Testis (tissue), 3 donors: ENCODE measurements around the gene MRPL20. TPM values are rescaled to one million over a fixed set of nuclear protein-coding genes. Genes with fewer than 3 reads are reported as not detected.
"Not testable (repeated sequence)": the region's sequence is repeated elsewhere in the genome, so short reads cannot be mapped to it uniquely, and the experiment has no call there.

Experiments
- DNase-seq: peaks from one replicate; pipeline ENCODE4 v3.0.0-alpha.2; 2019
- H3K27ac ChIP-seq, 2 donors: fragments of 200-600 bp; sonication (generic); one replicate each; pipeline ENCODE4 v1.5.1; 2019
- H3K27me3 ChIP-seq: fragments of 200-600 bp; sonication (generic); one replicate; pipeline ENCODE4 v1.5.1; 2019
- H3K36me3 ChIP-seq: fragments of 200-600 bp; sonication (generic); one replicate; pipeline ENCODE4 v1.5.1; 2017; ENCODE audit warnings: low read depth; ENCODE audit errors: missing control alignments
- H3K4me1 ChIP-seq: fragments of 200-600 bp; sonication (generic); one replicate; pipeline ENCODE4 v1.5.1; 2019
- H3K4me3 ChIP-seq, 2 donors: fragments of 200-600 bp; sonication (generic); one replicate each; pipeline ENCODE4 v1.5.1; 2017 to 2019
- H3K9me3 ChIP-seq: fragments of 200-600 bp; sonication (generic); one replicate; pipeline ENCODE4 v1.5.1; 2017
- CTCF ChIP-seq, 3 experiments: fragments of 450-650 bp in 2 of 3; fragments of 200-600 bp in 1 of 3; sonication (generic) in 1 of 3; IDR thresholded peaks; one replicate each; pipeline ENCODE4 v1.5.1; 2016 to 2019; ENCODE audit warnings: antibody characterized with exemption in 3 of 3, mild to moderate bottlenecking in 2 of 3, moderate library complexity in 1 of 3
- POLR2A ChIP-seq: fragments of 450-650 bp; IDR thresholded peaks from one replicate; pipeline ENCODE4 v1.6.1; 2017; ENCODE audit warnings: antibody characterized with exemption, mild to moderate bottlenecking, moderate library complexity
- WGBS, 2 donors: methylation state at CpG; one replicate each; pipeline ENCODE4 v1.1.5; 2018; 5-methylcytosine and 5-hydroxymethylcytosine counted together
- intact Hi-C: fragments of 100-400 bp; cut with DNase I; formaldehyde crosslinking; loops from one replicate; pipeline ENCODE4 v1.15.1; 2023; ENCODE audit warnings: low total_unique reads
- polyA plus RNA-seq: library from polyadenylated mRNA; stranded (reverse); fragments of 350-450 nt; fragmentation: Illumina TruSeq; extraction: RNeasy Lipid Tissue Mini Kit (QIAGEN cat#74804); gene quantifications from one replicate; pipeline ENCODE4 v1.2.3, GENCODE V29; 2014; ENCODE audit warnings: low read depth, low replicate concordance; ENCODE audit not compliant: insufficient read depth
- total RNA-seq, 2 donors: library from RNA; depleted of rRNA; stranded (reverse); fragments of >200 nt; gene quantifications; one replicate each; pipeline ENCODE4 v1.2.3, GENCODE V29; 2016

Gene MRPL20
- total and polyA plus RNA-seq, 3 donors from 2014 or later = 104 to 123 (median 110) TPM

DNA sequence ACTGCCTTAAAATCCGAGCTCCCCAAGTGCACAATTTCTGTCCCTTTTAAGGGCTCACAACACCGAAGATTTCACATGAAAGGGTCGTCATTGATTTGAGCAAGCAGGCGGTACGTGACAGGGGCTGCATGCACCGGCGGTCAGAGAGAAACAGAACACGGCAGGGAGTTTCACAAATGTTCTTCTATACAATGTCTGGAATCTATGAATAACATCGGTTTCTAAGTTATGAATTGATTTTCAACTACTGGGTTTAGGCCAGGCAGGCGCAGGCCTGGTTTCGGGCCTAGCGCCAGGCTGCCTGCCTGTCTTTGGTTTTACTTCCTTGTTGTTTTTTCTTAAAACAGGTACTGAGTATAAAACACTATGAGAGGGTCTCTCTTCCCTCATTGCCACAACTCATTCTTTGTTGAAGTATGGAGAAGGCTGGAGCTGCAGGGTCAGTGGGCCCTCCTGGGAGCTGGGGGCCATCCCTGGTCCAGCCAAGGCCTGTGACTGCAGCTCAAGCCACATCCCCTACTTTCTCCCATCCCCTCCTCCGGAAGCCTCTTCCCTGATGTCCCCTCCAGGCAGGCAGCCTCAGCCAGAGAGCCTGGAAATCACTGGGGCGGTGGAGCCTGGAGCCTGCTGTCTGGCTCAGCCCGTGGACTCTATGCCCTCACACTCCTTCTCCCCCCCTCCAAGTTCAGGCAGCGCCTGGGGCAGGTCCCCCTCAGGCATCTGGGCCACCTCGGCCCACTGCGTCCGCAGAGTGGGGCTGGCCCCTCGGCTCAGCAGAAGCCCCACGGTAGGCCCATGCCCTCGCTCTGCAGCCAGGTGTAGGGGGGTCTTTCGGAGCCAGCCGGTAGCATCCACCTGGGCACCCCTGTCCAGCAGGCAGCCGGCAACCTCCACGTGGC, 11.6 kb upstream of the MRPL20 start:
- TF ChIP-seq CTCF (IDR thresholded peaks at IDR 0.05) (no peak), POLR2A (no peak)
- Histone ChIP-seq H3K4me3 (no peak overlapping the region), H3K27ac (no peak overlapping the region), H3K4me1 (peaks cover 24% of the 10 kb centered on the region), H3K27me3 (no peaks in the 10 kb centered on the region), H3K9me3 (no peaks in the 10 kb centered on the region), H3K36me3 (no peaks in the 10 kb centered on the region)
- intact Hi-C loops = no loop called here
- no peak for DNase-seq
- 93 to 94% methylated on average over 12 to 26 of the region's 26 CpGs for WGBS, 2 donors

DNA sequence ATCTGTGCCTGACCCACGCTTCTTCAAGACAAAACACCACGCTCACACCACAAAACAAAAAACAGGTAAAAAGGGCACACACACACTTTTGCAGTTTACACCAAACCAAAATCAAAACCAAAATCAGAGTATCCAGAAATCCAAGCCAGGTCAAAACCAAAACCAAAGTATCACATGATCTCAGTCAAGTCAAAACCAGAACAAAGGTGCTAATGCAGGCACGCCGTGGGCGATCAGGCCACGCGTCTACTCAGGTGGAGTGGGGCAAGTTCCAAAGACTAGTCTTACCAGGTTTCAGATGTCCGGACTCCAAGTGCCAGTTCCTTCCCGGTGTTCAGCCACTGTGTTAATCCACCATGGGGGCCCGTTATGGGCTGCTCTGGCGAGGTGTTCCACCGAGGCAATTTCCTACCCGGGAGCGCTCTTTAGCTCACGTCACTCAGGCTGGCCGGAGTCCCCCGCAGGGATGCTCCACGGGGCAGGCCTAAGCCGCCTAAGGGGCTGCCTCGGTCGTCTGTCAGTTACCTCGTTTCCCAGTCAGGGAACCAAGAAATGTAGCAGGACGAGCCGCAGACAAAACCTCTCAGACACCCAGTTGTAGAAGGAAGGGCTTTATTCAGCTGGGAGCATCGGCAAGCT, 10.9 kb upstream of the MRPL20 start:
- H3K27me3 ChIP-seq, intact Hi-C loops, DNase-seq, H3K4me3 ChIP-seq, H3K9me3 ChIP-seq, H3K36me3 ChIP-seq: not testable (repeated sequence)
- Histone ChIP-seq H3K27ac (peak overlapping the region in 1 of 2 donors; percentile 56), H3K4me1 (peaks cover 24% of the 10 kb centered on the region)
- 89 to 92% methylated on average over 23 to 25 of the region's 25 CpGs for WGBS, 2 donors

DNA sequence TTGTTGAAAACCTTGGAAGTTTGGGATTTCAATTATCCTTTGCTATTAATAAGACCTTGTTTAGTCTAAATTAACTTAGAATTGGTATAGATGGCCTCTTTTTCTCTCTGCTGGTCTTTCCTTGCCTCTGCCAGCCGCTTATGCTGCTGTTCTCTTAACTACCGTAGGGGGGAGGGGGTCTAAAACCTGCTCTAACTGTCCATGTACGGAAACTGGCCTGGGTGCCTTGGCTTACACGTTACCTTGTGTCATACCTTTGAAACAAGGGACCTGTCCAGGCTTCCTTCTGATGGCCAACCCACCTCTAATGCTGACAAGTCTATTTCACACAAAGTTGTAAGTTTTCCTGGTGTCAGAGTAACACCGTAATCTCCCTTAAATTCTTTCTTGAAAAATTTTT, 10.3 kb upstream of the MRPL20 start:
- H3K4me1 ChIP-seq = peaks cover 24% of the 10 kb centered on the region
- H3K27me3 ChIP-seq, H3K9me3 ChIP-seq, H3K4me3 ChIP-seq, intact Hi-C loops, DNase-seq, H3K36me3 ChIP-seq: not testable (repeated sequence)
- TF ChIP-seq CTCF (IDR thresholded peaks at IDR 0.05) = peak in 1 of 3 experiments; percentile 2
- WGBS, 2 donors = 60 to 67% methylated on average over 5 of the region's 5 CpGs
- peak overlapping the region in 1 of 2 donors; percentile 56 for H3K27ac ChIP-seq

DNA sequence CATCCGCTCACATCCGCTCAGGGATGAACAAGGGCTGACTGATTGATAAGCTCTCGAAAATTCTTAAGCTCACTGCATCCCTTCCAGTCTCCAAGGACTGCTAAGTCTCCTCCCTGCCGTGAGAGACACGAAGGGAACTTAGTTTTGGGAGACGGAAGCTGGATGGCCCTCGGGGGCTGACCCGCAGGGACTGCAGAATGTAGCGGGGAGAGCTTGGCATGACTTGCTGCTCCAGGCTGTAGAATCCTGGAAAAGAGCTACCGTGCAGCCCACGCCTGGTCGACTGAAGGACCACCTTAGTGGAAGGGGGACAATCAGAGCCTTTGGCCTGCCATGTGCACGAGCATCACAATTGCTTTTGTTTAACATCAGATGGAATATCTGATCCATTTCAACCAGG, 8.7 kb upstream of the MRPL20 start:
- no peaks in the 10 kb centered on the region for H3K9me3 ChIP-seq
- intact Hi-C loops = no loop called here
- H3K27me3 ChIP-seq = no peaks in the 10 kb centered on the region
- peaks cover 15% of the 10 kb centered on the region for H3K4me1 ChIP-seq
- H3K4me3 ChIP-seq = no peak overlapping the region
- no peak overlapping the region for H3K27ac ChIP-seq
- no peak for DNase-seq
- WGBS, 2 donors = 78 to 81% methylated on average over 13 of the region's 13 CpGs
- no peaks in the 10 kb centered on the region for H3K36me3 ChIP-seq
- TF ChIP-seq CTCF (IDR thresholded peaks at IDR 0.05) = no peak
- TF ChIP-seq POLR2A = no peak

DNA sequence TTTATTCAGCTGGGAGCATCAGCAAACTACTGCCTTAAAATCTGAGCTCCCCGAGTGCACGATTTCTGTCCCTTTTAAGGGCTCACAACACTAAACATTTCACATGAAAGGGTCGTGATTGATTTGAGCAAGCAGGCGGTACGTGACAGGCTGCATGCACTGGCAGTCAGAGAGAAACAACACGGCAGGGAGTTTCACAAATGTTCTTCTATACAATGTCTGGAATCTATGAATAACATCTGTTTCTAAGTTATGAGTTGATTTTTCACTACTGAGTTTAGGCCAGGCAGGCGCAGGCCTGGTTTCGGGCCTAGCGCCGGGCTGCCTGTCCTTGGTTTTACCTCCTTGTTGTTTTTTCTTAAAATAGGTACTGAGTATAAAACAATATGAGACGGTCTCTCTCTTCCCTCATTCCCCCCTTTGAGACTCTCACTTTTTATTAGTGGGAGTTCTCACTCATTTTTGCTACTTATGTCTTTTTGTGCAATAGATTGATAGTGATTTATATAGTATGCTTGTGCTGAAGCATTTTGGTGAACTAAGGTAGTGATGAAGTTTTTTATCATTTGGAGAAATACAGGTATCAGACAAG, 5.3 kb upstream of the MRPL20 start:
- H3K27ac ChIP-seq, H3K36me3 ChIP-seq, H3K27me3 ChIP-seq, DNase-seq, H3K4me1 ChIP-seq, intact Hi-C loops, H3K9me3 ChIP-seq, H3K4me3 ChIP-seq: not testable (repeated sequence)
- WGBS, 2 donors = 94% methylated on average over 11 of the region's 11 CpGs
